Peyer's patch (tissue), 4 donors: ENCODE results near the gene THG1L.

Source experiments
- POLR2A ChIP-seq, 2 donors: fragments of 450-650 bp; IDR thresholded peaks; one replicate each; pipeline ENCODE4 v1.5.1; 2017; ENCODE audit warnings: antibody characterized with exemption in 2 of 2, mild to moderate bottlenecking in 2 of 2, moderate library complexity in 2 of 2
- TF ChIP-seq, protein P1 (sequence below), 6 experiments: fragments of 450-650 bp in 4 of 6; fragments of 200-600 bp in 2 of 6; sonication (generic) in 1 of 6; IDR thresholded peaks; one replicate each; pipeline ENCODE4 v1.5.1; 2017 to 2019; ENCODE audit warnings: antibody characterized with exemption in 6 of 6, mild to moderate bottlenecking in 3 of 6, moderate library complexity in 1 of 6

DNA sequence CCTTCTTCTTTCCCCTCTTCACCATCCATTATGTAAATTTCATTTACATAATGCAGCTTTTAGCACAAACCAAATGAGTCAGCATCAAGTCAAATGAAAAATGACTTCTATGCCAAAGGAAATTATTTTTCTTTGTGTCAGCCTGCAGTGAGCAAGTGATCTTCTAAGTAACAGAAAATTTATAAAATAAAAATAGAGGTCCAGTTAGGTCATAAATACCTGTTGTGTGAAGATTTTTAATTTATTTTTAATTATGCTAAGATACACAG is 16.7 kb upstream of the THG1L start:
- TF ChIP-seq, protein P1, sequence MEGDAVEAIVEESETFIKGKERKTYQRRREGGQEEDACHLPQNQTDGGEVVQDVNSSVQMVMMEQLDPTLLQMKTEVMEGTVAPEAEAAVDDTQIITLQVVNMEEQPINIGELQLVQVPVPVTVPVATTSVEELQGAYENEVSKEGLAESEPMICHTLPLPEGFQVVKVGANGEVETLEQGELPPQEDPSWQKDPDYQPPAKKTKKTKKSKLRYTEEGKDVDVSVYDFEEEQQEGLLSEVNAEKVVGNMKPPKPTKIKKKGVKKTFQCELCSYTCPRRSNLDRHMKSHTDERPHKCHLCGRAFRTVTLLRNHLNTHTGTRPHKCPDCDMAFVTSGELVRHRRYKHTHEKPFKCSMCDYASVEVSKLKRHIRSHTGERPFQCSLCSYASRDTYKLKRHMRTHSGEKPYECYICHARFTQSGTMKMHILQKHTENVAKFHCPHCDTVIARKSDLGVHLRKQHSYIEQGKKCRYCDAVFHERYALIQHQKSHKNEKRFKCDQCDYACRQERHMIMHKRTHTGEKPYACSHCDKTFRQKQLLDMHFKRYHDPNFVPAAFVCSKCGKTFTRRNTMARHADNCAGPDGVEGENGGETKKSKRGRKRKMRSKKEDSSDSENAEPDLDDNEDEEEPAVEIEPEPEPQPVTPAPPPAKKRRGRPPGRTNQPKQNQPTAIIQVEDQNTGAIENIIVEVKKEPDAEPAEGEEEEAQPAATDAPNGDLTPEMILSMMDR (IDR thresholded peaks at IDR 0.05) = no peak
- TF ChIP-seq POLR2A (IDR thresholded peaks at IDR 0.05) = no peak
